Activated CD4-positive, alpha-beta T cell treated with anti-CD3 and anti-CD28 coated beads, Interleukin-2, amount 50 U/mL, for 1 hour (primary cell): ENCODE measurements around the gene SF3B4.
"Not testable (repeated sequence)": the region's sequence is repeated elsewhere in the genome, so short reads cannot be mapped to it uniquely, and the experiment has no call there.

ENCODE experiments used
- DNase-seq: peaks from one replicate; pipeline ENCODE4 v3.0.0-alpha.2; 2020

SF3B4 gene

DNA sequence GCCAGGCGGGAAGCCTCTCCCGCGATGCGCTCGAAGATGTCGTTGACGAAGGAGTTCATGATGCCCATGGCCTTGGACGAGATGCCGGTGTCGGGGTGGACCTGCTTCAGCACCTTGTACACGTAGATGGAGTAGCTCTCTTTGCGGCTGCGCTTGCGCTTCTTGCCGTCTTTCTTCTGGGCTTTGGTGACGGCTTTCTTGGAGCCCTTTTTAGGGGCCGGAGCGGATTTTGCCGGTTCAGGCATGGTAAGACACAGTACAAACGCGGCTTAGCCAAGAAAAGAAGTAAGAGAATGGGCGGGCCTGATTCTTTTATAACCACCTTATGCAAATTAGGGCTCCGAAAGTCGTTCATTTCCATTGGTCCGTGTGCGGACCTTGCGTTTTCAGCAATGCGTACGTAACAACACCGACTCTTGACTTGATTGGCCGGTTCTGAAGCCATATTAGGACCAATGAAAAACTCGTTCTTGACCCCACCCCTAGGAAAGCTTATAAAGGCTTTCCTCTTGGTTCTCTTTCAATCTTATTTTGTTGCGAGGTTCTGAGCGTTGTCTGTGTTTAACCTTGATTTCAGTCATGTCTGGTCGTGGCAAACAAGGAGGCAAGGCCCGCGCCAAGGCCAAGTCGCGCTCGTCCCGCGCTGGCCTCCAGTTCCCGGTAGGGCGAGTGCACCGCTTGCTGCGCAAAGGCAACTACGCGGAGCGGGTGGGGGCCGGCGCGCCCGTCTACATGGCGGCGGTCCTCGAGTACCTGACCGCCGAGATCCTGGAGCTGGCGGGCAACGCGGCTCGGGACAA lies 41.0 kb downstream of the SF3B4 start:
- DNase-seq = peak; percentile 73

- DNase-seq = not testable (repeated sequence)
Measured at GRCh38 chr1:149886121-149886395, 41.5 kb downstream of the SF3B4 start.

- DNase-seq = peak; percentile 57
Measured at GRCh38 chr1:149885339-149886120, 42.1 kb downstream of the SF3B4 start.

- DNase-seq = no peak
Measured at GRCh38 chr1:149884433-149885338, 42.9 kb downstream of the SF3B4 start.

DNA sequence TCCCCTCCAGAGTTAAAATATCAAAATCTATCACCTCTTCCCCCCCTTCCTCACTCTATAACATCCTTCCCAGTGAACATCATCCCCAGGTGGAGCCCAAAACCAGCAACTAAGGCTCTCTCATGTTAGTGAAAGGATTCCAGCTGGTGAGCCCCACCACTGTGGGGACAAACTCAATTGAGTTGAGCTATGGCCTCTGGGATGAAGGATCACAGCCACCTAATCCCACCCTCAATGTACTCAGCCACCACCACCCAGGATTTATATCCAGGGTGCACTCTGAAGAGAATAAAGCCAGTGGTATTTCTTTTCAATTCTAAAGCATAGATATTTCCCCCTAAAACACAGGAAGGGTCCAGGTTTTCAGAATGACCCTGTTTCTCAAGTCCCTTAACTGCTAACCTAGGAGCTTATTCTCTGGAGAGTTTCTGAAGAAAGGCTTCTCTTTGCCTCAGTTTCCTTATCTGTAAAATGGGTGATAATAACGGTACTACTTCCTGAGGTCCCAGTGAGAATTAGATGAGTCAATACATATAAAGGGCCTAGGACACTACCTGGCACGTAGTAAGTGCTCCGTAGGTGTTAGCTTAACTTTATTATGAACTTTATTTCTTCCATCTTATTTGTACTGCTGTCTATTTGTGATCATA lies 43.9 kb downstream of the SF3B4 start:
- DNase-seq = no peak

DNA sequence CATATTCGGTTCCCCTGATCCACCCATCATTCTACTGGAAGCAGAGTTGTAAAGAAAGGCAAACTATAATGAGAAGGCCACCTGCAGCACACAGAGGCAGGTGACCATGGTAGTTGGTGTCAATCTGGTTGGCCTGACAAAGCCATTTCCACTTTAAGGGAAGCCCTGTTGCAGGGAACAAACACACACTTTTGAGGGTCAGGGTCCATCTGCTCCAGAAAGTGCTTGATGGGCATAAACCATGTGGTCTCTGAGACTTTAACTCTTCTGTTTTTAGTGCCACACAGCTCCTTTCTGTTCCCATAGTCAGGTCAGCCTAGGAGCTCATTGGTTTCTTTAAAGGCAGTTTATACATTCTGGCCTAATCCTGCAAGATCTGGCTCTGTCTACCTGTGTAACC lies 45.7 kb downstream of the SF3B4 start:
- no peak for DNase-seq

DNA sequence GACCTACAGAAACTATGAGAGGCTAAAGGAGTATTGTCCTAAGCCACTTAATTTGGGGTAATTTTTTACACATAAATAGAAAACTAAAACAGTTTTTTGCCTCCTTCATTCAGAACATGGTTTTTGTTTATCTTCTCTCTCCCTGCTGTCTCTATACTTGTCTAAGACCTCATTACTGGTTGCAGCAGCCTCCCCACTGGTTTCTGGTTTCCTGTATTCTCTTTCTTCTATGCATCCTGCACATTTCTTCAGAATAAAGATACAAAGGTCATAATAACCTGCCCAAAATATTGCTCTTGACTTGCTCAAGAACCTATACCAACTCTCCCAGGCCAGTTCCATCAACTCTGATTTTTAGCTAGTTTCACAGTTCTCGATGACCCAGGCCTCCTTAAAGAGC lies 48.0 kb downstream of the SF3B4 start:
- no peak for DNase-seq

DNA sequence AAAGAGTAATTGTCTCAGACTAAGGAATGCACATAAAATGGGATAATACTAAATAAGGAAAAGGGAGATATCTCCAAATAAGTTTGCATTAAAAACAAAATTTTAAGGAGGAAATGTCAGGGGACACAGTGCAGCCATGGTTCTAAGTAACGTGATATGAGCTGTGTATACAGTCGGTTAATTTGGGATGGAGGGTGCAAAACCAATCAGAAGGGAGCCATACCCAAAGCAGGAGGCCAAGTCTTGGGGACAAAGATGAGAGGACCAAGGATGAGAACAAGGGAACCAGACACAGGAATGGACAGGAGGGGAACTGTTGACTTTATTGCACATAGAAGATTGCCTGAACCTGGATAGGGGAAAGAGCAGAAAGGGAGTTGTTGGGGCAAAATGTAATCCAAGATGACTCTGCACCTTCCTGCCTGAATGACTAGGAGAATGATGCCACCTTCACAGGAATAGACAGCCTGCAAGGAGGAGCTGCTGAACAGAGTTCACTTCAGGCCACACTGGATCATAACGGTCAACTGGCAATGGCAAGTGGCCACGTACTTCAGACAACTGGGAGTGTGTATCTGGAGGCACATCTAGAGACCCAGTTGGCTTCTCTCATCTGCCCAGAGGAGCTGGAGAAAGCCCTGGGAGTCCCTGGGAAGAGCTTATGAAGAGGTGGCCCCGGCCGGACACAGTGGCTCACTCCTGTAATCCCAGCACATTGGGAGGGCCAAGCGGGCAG lies 50.2 kb downstream of the SF3B4 start:
- no peak for DNase-seq
